ENCODE data around the gene CHST7. TPM values are rescaled to one million over a fixed set of nuclear protein-coding genes. Genes with fewer than 3 reads are reported as not detected.
A peak's percentile ranks its signal among the peaks of the same experiment; 100 is the strongest.
"Not testable (repeated sequence)": the region's sequence is repeated elsewhere in the genome, so short reads cannot be mapped to it uniquely, and the experiment has no call there.

The CHST7 gene, protein sequence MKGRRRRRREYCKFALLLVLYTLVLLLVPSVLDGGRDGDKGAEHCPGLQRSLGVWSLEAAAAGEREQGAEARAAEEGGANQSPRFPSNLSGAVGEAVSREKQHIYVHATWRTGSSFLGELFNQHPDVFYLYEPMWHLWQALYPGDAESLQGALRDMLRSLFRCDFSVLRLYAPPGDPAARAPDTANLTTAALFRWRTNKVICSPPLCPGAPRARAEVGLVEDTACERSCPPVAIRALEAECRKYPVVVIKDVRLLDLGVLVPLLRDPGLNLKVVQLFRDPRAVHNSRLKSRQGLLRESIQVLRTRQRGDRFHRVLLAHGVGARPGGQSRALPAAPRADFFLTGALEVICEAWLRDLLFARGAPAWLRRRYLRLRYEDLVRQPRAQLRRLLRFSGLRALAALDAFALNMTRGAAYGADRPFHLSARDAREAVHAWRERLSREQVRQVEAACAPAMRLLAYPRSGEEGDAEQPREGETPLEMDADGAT
- total RNA-seq (10 to 100 TPM in 3 of 10 donors, 1 to 10 TPM in 7; 3.5 to 23.0 (median 8.6) TPM), polyA plus RNA-seq (10 to 100 TPM in 1 of 2 donors, 1 to 10 TPM in 1; 3.7 to 27.7 TPM)
- long read RNA-seq, donor 1, transcript CHST7-201 (2 exons, 2,289 nt): major isoform, 79 of 83 reads
- long read RNA-seq, donor 1, partial matches to known transcripts: 0 of 83 reads
- long read RNA-seq, donor 1, other reads (novel, unspliced or antisense): 4 of 83 reads
- long read RNA-seq, donor 2, transcript CHST7-201 (2 exons, 2,289 nt): major isoform, 36 of 38 reads
- long read RNA-seq, donor 2, partial matches to known transcripts: 0 of 38 reads
- long read RNA-seq, donor 2, other reads (novel, unspliced or antisense): 2 of 38 reads
- long read RNA-seq, donor 3, transcript CHST7-201 (2 exons, 2,289 nt): major isoform, 9 of 10 reads
- long read RNA-seq, donor 3, partial matches to known transcripts: 0 of 10 reads
- long read RNA-seq, donor 3, other reads (novel, unspliced or antisense): 1 of 10 reads

DNA sequence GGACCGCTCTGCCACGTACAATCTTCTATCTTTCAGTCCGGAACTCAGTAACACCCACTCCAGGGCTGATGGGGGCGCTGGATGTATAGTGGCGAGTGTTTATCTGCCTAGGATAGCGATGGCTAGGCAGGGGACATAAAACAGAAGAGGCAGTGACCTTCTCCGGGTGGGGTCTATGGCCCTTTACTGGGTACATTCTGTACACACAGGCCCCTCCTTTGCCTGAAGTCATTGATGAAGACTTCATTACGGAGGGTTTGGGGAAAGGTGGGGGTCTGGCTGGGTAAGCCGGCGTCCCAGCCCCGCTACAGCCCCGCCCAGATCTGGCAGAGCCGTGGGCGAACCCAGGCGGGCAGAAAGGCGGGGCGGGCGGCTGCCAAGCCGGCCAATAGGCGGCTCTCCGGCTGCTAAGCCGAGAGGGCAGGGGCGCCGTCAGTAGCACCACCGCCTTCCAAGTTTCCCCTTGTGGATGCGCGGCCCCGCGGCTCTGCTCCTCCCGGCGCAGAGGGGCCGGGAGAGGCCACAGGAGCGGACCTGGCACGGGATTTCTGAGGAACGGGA, at the start of gene CHST7:
CHST7 (plus strand) TSS at position 435 of the 561 bp plus-strand sequence. CDS start 167 bp downstream, outside the sequence.
- ATAC-seq: peak; percentile 68 to 89 (median 84)
- Histone ChIP-seq H3K36me3 (peaks cover 0 to 2% (median 0%) of the 10 kb centered on the region in 9 donors), H3K4me3 (peak within 1 kb of the TSS; percentile 53 to 78 (median 70)), H3K27me3 (no peaks in the 10 kb centered on the region), H3K4me1 (peaks cover 0 to 32% (median 17%) of the 10 kb centered on the region in 9 donors), H3K9me3 (peaks cover 0 to 7% (median 0%) of the 10 kb centered on the region in 11 donors), H3K27ac (peak within 1 kb of the TSS; percentile 47 to 84 (median 76))
- TF ChIP-seq, protein P1, sequence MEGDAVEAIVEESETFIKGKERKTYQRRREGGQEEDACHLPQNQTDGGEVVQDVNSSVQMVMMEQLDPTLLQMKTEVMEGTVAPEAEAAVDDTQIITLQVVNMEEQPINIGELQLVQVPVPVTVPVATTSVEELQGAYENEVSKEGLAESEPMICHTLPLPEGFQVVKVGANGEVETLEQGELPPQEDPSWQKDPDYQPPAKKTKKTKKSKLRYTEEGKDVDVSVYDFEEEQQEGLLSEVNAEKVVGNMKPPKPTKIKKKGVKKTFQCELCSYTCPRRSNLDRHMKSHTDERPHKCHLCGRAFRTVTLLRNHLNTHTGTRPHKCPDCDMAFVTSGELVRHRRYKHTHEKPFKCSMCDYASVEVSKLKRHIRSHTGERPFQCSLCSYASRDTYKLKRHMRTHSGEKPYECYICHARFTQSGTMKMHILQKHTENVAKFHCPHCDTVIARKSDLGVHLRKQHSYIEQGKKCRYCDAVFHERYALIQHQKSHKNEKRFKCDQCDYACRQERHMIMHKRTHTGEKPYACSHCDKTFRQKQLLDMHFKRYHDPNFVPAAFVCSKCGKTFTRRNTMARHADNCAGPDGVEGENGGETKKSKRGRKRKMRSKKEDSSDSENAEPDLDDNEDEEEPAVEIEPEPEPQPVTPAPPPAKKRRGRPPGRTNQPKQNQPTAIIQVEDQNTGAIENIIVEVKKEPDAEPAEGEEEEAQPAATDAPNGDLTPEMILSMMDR (IDR thresholded peaks at IDR 0.05): peak in 6 of 9 donors; percentile 20 to 55 (median 36)
- WGBS, 2 donors: 0 to 1% methylated on average over 24 to 32 of the region's 35 CpGs
- peak; percentile 55 to 79 for DNase-seq
- intact Hi-C loops (cut with DNase I): loop anchor here in 9 of 10 donors (1.0 to 10.0 kb wide), 6 partner anchors 69 to 114 kb away; no protein-coding TSS in a partner anchor

DNA sequence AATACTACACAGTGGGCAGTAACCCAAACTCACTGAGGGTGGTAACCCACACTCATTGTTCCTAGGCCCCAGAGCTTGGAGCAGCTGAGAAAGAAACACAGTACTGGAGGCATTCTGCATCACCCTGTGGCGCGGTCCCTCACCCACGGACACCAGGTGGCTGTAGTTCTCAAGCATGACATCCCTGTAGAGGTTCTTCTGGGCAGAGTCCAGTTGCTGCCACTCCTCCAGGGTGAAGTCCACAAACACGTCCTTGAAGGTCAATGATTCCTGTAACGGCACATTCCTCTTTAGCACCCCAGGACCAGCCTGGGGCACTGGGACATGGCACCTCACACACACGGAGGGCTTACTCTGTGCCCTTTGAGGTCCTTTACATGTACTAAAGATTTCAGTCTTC, 44.9 kb upstream of the CHST7 start:
- H3K27ac ChIP-seq; H3K27me3 ChIP-seq; DNase-seq; H3K4me1 ChIP-seq; H3K9me3 ChIP-seq; intact Hi-C loops (cut with DNase I); H3K4me3 ChIP-seq; ATAC-seq: not testable (repeated sequence)
- peaks cover 0 to 15% (median 0%) of the 10 kb centered on the region in 9 donors for H3K36me3 ChIP-seq
- 90 to 95% methylated on average over 2 to 3 of the region's 6 CpGs for WGBS, 2 donors

DNA sequence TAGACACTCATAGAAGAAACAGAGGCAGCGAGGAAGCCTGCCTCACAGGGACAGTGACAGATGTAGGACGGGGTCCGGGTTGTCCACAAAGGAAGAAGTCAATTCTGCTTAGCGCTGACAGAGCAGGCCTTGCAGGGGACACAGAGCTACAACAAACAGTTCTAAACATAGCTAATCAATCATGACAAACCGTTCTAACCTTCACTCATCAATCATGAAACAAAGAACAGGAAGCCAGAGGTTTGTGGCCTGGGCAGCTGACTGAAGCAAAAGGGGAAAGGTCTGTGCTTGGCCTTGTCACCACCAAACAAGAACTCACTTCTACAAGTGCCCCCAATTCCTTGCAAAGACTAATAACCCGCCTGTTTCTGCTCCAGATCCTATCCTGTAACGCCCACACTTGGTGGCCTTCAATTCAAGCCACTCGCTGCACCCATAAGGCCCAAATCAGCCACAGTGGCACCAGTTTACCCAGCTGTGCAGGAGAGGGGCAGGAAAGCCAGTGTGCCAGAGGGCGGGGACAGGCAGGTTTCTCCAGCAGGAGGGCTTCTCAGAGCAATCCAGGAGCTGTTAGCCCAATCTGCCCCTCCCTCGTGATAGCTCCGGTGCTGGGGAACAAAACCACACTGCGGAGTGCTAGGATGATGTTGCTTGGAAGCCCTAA, 43.7 kb upstream of the CHST7 start:
- H3K4me1 ChIP-seq; H3K9me3 ChIP-seq; intact Hi-C loops (cut with DNase I); H3K27ac ChIP-seq; H3K27me3 ChIP-seq; ATAC-seq; DNase-seq; H3K4me3 ChIP-seq: not testable (repeated sequence)
- peaks cover 0 to 11% (median 0%) of the 10 kb centered on the region in 9 donors for H3K36me3 ChIP-seq
- 89% methylated on average over 12 of the region's 12 CpGs for WGBS, 2 donors

DNA sequence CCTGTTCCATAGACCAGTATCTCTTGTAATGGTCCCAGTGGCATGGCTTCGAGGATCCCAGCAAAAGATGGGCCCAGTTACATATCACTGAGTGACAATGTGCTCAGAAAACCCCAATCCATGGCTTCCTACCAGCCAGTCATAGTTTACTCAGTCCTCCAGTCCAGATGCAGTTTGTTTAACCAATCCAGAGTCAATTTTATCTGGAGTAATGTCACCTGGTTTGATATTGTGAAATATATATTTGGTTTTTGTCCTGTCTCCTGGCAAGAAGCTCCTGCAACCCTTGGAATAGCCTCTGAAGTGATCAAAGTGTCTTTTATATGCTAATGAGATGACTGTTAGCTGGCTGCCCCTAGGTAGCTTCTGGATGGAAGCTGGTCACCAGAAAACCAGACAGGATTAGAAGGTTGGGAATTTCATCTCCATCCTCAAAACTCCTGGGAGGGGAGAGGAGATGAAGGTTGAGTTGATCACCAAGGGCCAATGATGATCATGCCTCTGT, 43.1 kb upstream of the CHST7 start:
- H3K9me3 ChIP-seq; H3K4me1 ChIP-seq; intact Hi-C loops (cut with DNase I); H3K27ac ChIP-seq; DNase-seq; H3K27me3 ChIP-seq; H3K4me3 ChIP-seq; ATAC-seq: not testable (repeated sequence)
- H3K36me3 ChIP-seq: peaks cover 0 to 11% (median 0%) of the 10 kb centered on the region in 9 donors
- 90 to 94% methylated on average over 1 of the region's 1 CpG for WGBS, 2 donors

DNA sequence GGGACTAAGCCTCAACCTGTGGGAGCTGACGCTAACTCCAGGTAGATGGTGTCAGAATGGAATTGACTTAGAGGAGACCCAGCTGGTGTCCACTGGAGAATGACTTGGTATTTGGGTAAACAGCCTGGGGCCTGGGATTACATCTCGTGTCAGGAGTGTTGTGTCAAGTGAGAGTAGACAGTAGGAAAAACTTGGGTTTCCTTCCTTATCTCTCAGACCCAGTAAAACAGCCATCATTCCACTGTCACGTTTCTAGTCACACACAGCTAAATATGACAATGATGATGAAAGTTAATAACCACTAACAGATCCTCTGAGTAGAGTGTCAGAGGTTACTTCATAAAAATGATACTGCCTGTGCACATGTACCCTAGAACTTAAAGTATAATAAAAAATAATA, 42.1 kb upstream of the CHST7 start:
- 69 to 75% methylated on average over 3 of the region's 3 CpGs for WGBS, 2 donors
- Histone ChIP-seq H3K9me3 (no peaks in the 10 kb centered on the region), H3K27ac (no peak overlapping the region), H3K4me3 (no peak overlapping the region), H3K27me3 (no peaks in the 10 kb centered on the region), H3K36me3 (peaks cover 0 to 11% (median 0%) of the 10 kb centered on the region in 9 donors), H3K4me1 (no peaks in the 10 kb centered on the region)
- intact Hi-C loops (cut with DNase I): no loop called here
- TF ChIP-seq, protein P1 (IDR thresholded peaks at IDR 0.05): no peak
- DNase-seq (no peak), ATAC-seq (no peak)
